HL-60 (cell line): ENCODE measurements around the gene AK8.

Experiments
- CTCF ChIP-seq: IDR thresholded peaks from one replicate; pipeline ENCODE4 v1.5.1; 2011; ENCODE audit warnings: low read length, control low read depth, inconsistent platforms; ENCODE audit not compliant: insufficient read depth
- GABPA ChIP-seq: IDR thresholded peaks from 2 replicates; pipeline ENCODE4 v1.6.1; 2012; ENCODE audit warnings: low read depth
- POLR2AphosphoS5 ChIP-seq: IDR thresholded peaks from 2 replicates; pipeline ENCODE4 v1.6.1; 2012; ENCODE audit warnings: low read depth
- REST ChIP-seq: IDR thresholded peaks from 2 replicates; pipeline ENCODE4 v1.6.1; 2012; ENCODE audit warnings: low read depth; ENCODE audit not compliant: insufficient replicate concordance
- SPI1 ChIP-seq: IDR thresholded peaks from 2 replicates; pipeline ENCODE4 v1.6.1; 2012; ENCODE audit warnings: low read depth, mild to moderate bottlenecking, borderline replicate concordance

GRCh38 chr9:132857616-132858342 is 20.3 kb downstream of the AK8 start:
- no peak for TF ChIP-seq CTCF
- no peak for TF ChIP-seq GABPA
- no peak for TF ChIP-seq REST
- no peak for TF ChIP-seq SPI1
- TF ChIP-seq POLR2AphosphoS5, result no peak
